Jurkat, Clone E6-1 (cell line): Measurements from ENCODE around the gene HSD17B14.
A peak's percentile ranks its signal among the peaks of the same experiment; 100 is the strongest.
"Not testable (repeated sequence)": the region's sequence is repeated elsewhere in the genome, so short reads cannot be mapped to it uniquely, and the experiment has no call there.

ENCODE experiments used
- DNase-seq: peaks from one replicate; pipeline ENCODE4 v3.0.0-alpha.2; 2011; ENCODE audit warnings: low read depth, low spot score
- H3K4me3 ChIP-seq: 2 replicates; pipeline ENCODE4 v1.5.1; 2011; ENCODE audit warnings: mild to moderate bottlenecking, low read length, control low read depth, moderate library complexity

The HSD17B14 gene

DNA sequence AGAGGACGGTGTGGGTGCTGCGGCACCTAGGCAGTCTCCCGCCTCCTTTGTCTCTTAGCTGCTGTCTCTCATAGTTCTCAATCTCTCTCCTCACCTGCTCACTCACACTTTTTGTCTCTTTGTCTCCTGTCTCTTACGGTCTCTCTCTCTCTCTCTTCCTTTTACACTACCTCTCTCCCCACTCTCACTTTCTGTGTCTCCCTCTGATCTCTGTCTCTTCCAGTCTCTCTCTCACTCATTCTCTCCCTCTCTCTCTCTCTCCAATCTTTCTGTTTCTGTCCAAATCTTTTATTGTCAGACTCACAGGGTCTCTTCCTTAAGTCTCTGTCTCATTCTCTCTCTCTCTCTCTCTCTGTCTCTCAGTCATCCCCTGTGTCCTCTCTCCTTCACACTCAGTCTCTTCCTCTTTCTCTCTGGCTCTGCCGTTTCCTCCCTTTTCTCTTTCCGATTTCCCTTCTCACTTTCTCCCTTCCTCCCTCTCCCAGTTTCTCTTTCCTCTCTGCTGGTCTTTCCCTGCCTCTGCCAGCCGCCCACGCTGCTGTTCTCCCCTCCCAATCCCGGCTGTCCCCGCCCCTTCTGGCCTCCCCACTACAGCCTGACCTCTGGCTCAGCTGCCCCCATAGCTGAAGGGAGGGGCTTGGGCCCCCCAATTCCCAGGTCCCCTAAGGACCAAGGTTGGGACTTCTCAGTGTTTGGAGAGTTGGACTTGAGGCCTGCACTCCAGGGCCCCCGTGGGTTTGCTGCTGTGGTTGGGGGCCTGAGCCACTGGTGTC, 32.0 kb upstream of the HSD17B14 start, which contains the start of gene PLEKHA4:
TSS of gene PLEKHA4 (minus strand) at position 504 of the 773 bp plus-strand sequence. CDS start 997 bp downstream, outside the sequence.
- no peak for DNase-seq
- H3K4me3 ChIP-seq: no peak within 1 kb of the TSS

DNA sequence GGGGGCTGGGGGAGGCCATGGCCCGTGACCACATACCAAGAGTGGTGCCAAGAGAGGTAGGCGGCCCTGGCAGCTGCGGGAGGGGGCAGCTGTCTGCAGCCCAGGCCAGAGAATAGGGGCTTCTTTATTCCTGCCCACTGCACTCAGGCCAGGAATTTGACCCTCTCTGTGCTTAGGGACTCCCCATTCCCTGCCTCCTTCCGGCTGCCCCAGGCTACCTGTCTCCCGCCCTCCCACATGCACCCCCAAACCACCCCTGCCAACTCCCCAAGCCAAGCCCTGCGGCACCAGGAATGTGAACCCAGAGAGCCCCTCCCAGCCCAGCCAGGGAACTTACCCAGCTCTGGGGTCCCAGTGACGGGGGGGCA, 31.4 kb upstream of the HSD17B14 start:
- H3K4me3 ChIP-seq: no peak overlapping the region
- DNase-seq: no peak

DNA sequence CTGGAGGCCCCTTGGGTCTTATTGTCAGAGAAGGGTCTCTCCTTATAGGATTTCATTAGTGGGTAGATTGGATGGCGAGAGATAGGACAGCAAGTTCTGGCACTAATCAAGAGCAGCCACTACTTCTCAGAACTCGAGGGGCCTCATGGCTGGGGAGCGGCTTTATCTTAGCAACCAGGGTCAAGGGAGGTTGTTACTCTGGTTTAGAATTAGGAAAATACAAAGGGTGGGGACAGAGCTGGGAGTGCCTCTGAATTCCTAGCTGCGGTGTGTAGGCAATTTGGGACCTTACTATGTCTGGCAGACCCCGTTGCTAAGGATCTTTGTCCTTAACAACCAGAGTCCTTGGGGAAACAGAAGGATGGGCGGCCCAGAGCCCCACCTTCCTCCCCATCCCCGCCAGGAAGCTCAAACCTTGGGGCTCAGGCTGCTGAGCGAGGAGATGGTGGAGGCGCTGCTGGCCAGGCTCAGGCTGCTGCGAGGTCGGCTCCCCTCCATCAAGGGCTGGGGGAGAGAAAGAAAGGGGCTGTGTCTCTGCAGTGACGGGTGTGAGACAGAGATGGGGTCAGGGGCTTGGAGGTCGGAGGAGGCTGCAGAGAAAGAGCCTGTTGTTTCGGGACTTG, 30.9 kb upstream of the HSD17B14 start:
- H3K4me3 ChIP-seq: no peak overlapping the region
- DNase-seq: no peak

DNA sequence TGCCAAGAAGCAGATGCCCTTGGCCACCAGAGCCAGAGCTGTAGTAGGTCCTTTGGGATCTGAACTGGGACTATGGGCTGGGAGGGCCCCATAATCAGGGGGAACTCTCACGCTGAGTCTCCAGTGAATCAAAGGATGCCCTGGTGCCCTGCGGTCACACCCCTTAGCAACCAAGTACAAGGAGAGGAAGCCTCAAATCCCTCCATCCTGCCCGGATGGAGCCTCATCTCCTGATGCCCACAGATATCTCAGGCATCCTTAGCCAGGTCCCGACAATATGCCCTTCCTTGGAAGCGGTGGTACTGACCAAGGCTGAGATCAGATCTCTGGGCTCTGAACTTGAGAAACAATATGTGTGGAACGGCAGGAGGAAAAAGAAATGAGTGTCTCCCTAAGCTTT, 30.4 kb upstream of the HSD17B14 start:
- H3K4me3 ChIP-seq: no peak overlapping the region
- no peak for DNase-seq

DNA sequence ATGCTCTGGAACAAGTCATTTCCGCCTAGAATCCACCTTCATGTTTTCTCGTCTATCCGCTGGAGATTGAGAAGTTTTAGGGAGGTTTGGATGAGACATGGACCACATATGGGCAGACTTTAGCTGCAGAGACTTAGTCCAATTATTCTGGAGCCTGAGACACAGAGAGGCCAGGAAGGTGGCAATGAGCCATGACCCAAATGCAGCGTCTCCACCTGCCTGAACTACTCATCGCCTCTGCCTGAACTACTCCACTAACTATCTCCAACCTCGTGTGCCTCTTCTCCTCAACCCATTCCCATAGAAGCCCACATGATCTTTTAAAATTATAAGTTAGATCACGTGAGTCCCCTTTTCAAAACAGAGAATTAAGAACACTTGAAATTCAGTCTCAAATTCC, 26.5 kb upstream of the HSD17B14 start:
- no peak for DNase-seq
- no peak overlapping the region for H3K4me3 ChIP-seq

DNA sequence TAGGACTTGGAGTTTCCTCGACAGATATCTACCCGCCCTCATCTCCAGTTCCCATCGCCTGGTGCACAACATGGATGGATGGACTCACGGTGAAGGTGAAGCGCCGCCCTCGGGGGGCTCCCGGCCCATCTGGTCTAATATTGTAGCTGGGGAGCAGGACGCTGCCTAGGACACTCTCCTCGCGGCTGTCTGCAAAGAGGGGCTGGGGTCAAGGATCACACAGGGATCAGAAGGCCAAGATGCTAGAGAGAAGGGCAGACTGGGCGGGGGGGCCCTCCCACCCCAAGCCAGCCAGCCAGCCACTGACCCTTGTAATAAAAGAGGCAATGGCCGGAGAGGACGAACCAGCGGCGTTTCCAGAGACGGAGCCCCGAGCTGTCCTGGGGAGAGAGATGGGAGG, 25.0 kb upstream of the HSD17B14 start:
- DNase-seq: no peak

DNA sequence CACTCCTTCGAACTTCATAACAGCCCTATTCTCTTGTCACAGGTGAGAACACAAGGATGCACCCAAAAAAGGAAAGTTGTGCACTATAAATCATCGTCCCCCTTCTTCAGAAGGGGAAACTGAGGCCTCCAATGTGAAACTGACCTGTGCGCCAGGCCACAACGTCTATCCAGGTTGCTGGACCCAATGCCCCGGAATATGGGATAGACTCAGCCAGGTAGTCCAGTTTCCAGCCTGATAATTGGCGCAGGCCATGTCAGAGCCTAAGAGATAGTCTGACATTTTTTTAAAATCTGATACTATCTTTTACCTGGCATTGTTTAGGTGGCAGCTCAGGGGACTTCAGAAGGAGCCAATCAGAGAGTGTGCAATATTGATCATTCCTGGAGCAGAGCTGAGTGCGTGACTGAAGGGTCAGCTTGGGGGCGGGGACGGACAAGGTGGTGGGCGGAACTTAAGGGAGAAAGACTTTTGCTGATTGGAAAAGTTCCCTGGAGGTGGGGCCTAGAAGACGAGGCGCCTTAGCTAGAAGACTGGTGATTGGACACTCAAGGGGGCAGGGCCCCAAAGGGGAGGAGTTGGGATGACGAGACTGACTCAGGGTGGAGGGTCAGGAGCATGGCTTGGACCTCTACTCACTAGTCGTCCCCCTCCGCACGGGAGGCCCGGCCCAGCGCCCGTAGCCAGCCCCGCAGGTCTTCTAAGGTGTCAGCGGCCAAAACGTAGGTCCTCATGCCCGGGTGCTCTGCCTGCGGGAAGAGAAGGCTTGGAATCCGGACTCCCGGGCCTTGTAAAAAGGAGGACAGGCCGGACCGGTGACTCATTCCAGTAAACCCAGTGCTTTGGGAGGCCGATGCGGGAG, 23.7 kb upstream of the HSD17B14 start:
- no peak for DNase-seq
- H3K4me3 ChIP-seq: peak overlapping the region; percentile 63

More for the DNA sequence above, 25.0 kb upstream of the HSD17B14 start:
- no peak overlapping the region for H3K4me3 ChIP-seq

DNA sequence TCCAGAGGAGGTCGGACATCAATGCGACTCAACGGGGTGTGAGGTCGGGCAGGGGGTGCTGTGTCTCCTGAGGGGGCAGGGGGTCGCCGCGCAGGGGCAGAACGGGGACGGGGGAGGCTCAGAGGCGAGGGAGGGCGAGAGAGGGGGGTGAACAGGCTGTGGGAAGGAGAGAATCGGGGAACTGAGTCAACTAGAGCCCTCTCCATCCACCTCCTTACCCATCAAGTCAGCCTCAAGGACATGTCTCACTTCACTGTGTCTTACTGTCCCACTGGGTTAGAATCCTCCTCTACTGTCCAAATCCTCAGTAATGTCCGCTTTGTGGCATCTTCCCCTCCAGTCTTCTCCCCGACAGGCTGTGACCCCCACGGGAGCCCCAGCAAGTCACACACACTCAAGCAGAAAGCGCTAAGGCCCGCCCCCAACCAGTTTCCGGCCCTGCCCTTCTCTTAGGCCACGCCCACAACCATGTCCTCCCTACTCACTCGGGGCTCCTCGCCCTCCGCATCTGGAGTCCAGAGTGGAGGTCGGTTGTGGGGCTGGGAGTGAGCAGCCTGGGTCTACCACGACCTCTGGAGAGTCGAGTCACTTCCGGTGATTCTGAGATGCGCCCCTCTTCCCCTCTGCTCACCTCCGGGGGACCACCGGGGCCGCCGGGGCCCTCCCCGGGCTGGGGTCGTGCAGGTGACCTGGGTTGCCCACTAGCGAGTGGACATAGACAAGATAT, 22.9 kb upstream of the HSD17B14 start:
- H3K4me3 ChIP-seq: peak overlapping the region; percentile 63
- DNase-seq: peak; percentile 63

DNA sequence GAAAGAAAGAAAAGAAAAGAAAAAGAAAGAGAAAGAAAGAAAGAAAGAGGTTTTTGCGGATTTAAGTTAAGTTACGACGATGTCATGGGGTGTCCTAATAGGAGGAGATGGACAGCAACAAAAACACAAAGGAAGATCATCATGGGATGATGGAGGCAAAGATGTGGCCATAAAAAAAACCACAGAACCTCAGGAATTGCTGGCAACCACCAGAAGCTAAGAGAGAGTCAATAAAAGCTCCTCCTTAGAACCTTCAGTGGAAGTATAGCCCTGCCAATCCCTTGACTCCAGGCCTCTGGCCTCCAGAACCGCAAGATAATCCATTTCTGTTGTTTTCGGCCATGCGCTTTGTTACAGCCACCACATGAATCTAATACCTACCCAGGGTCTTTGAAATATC, 20.6 kb upstream of the HSD17B14 start:
- DNase-seq: no peak

DNA sequence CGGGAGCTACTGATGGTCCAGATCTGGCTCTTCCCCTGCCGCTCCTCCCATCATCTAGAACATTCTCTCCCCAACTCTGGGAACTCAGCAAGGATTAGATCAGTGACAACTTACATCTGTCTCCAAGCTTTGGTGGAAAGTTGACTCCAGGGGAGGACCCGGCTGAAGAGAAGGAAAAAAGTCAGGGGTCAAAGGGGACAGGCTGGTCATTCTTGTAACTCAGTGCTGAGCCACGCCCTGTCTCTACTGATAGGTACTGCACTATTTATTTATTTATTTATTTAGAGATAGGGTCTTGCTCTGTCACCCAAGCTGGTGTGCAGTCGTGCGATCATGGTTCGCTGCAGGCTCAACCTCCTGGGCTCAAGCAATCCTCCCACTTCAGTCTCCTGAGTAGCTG, 17.8 kb upstream of the HSD17B14 start:
- no peak overlapping the region for H3K4me3 ChIP-seq
- DNase-seq: no peak

More for the DNA sequence above, 20.6 kb upstream of the HSD17B14 start:
- H3K4me3 ChIP-seq: no peak overlapping the region

DNA sequence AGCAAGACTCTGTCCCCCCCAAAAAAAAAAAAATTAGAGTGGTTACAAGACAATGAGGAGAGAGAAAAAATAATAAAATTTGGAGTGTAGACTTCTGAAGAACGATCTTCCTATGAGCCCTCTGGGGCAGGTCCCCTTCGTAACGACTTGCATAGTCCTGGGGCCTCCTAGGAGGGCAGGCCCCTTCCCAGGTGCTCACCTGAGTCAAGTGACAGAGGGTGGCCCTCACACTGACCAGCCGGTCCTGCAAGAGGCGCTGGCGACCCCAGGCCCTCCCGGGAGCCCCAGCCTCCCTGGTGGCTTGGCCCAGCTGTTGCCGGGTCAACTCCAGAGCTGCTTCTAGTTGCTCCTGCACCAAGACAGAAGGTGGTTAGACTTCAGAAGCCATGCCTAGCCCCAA, 17.2 kb upstream of the HSD17B14 start:
- H3K4me3 ChIP-seq: no peak overlapping the region
- no peak for DNase-seq

DNA sequence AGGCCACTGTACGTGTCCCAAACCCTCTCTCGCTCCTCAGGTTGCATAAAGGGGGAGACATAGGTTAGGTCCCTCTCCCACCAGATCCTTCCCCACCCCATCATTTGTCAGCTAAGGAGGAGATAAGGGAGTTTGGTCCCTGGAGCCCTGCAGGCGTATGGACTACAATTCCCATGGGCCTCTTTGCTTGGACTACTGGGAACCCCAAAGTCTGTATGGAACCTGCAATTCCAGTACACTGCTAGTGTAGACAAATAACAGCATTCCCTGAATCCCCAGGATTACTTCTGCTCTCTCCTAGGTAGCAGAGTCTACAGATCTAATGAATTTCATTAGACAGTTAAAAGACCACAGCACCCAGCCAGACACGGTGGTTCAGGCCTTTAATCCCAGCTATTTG, 16.0 kb upstream of the HSD17B14 start:
- DNase-seq: no peak
- no peak overlapping the region for H3K4me3 ChIP-seq

DNA sequence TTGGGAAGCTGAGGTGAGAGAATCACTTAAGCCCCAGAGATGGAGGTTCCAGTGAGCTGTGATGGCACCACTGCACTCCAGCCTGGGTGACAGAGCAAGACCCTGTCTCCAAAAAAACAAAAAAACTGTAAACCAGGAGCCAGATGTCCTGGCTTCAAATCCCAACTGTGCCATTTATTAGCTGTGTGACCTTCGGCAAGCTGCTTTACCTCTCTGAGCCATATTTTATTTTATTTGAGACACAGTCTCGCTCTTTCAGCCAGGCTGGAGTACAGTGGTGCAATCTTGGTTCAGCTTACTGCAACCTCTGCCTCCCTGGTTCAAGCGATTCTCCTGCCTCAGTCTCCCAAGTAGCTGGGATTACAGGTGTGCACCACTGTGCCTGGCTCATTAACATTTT, 10.4 kb upstream of the HSD17B14 start:
- not testable (repeated sequence) for DNase-seq, H3K4me3 ChIP-seq

DNA sequence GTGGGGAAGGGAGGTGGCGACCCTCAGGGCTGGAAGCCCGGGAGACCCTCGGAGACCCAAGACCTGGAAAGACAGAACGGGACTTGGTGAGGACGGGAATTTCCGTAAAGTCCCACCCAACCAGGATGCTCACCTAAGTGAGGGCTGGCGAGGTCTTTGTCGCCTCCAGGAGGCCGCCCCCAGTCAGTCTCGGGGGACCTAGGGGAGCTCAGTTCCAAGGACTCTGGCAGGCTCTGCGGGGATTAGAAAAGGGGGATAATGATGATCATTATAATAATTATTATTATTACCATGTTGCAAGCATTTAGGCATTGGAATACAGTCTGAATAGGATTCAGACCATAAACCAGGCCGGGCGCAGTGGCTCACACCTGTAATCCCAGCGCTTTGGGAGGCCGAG, 9.1 kb upstream of the HSD17B14 start:
- DNase-seq: no peak
- no peak overlapping the region for H3K4me3 ChIP-seq

DNA sequence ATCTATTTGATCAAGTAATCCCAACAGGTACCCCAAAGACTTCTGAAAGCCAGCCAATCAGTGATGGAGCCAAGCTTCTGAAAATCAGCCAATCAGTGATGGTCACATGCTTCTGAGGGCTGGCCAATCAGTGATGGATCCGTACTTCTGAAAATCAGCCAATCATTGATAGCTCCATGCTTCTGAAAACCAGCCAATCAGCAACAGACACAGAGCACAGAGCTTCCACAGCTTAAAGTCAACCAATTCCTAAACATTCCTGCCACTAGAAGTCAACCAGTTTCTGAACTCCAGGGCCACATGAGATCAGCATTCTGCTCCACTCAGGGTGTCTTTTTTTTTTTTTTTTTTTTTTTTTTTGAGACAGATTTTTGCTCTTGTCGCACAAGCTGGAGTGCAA, 8.2 kb upstream of the HSD17B14 start:
- peak; percentile 37 for DNase-seq
- H3K4me3 ChIP-seq: no peak overlapping the region

DNA sequence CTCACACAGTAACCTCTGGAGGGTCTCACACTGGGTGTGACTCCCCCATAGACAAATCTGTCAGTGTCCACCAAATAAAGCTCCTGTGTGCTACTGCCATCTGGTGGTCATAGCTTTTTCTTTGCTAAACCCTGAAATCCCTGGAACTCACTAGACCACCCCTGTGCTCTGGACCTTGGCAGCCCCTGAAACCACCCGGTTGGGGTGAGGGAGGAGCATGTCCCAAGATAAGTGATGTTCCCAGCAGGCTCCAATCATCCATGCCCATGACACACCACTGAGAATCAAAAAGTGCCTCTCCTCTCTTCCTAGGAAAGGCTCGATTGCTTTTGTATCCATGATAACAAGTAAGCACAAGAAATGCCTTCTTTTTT, 6.5 kb upstream of the HSD17B14 start:
- DNase-seq: peak; percentile 47
- no peak overlapping the region for H3K4me3 ChIP-seq

DNA sequence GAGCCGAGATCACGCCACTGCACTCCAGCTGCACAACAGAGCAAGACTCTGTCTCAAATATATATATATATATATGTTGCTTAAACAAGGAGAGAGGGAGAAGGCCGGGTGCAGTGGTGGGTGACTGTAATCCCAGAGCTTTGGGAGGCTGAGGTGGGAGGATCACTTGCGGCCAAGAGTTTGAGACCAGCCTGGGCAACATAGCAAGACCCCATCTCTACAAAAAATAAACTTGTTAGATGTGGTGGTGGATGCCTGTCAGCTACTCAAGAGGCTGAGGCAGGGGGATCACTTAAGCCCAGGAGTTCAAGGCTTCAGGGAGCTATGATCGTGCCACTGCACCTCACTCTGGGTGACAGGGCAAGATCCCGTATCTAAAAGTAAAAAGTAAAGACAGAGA, 5.3 kb upstream of the HSD17B14 start:
- no peak for DNase-seq
- no peak overlapping the region for H3K4me3 ChIP-seq

DNA sequence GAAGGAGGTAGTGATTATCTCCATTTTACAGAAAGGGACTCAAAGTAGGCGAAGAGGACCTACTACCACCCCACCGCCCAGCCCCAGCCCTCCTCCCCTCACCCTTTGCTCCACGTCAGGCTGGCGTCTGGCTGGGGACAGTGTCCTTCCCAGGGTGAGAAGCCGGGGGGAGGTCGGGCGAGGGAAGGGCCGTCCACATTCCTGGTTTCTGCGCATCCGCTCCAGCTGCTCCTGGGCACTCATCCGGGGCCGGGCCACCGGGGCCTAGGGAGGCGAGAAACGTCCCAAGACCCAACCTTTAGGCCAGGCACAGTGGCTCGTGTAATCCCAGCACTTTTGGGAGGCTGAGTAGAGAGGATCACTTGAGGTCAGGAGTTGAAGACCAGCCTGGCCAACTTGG, 4.8 kb upstream of the HSD17B14 start:
- H3K4me3 ChIP-seq: no peak overlapping the region
- DNase-seq: no peak

DNA sequence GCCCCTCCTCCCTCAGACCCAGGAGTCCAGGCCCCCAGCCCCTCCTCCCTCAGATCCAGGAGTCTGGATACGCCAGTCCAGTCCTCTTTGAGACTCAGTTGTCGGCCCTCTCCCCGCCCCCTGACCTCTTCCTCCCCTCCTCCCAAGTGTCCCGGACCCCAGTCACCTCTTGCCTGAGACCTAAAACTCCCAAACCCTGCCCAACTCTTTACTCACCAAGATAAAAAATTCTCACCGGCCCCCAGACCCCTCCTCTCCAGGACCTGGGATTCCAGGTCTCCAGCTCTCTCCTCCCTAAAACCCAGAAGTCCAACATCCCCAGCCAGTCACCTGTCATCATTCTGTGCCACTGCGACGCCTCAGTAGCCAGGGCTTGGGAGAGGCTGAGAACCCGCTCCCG, 1.4 kb upstream of the HSD17B14 start:
- H3K4me3 ChIP-seq: peak overlapping the region; percentile 63; the same call in 1 of the 2 replicates
- DNase-seq: no peak
